Keratinocyte (primary cell): ENCODE data around the gene PRKCSH.

Experiments
- CTCF ChIP-seq, 3 experiments: IDR thresholded peaks in 1 of 3; conservative IDR thresholded peaks in 1 of 3; optimal IDR thresholded peaks in 1 of 3; 2 replicates in 2 of 3; 3 replicates in 1 of 3; pipeline versions ENCODE3 to v1.5.1; 2011; ENCODE audit warnings: low read length in 3 of 3, mild to moderate bottlenecking in 3 of 3, moderate library complexity in 2 of 3, control low read depth in 1 of 3, inconsistent platforms in 1 of 3; ENCODE audit not compliant: insufficient read depth in 2 of 3; ENCODE audit errors: extremely low read depth in 1 of 3
- EZH2 ChIP-seq: IDR thresholded peaks from one replicate; pipeline ENCODE4 v1.6.1; 2012; ENCODE audit warnings: inconsistent platforms, mild to moderate bottlenecking, low read length, moderate library complexity

GRCh38 chr19:11447347-11448262 lies 12.2 kb downstream of the PRKCSH start:
- TF ChIP-seq CTCF (optimal IDR thresholded peaks at IDR 0.05 in 1 of 3, IDR thresholded peaks at IDR 0.05 in 1 of 3, conservative IDR thresholded peaks at IDR 0.05 in 1 of 3; ENCODE audit: extremely low read depth in 1 of 3, insufficient read depth in 2 of 3, low read length in 3 of 3) = no peak
- TF ChIP-seq EZH2 = no peak
